NCI-H187 treated with DMSO at 0.1 percent for 48 hours (cell line): Measurements from ENCODE around the gene GPR33.
"Not testable (repeated sequence)": the region's sequence is repeated elsewhere in the genome, so short reads cannot be mapped to it uniquely, and the experiment has no call there.

Experiments
- DNase-seq: peaks from one replicate; lab custom pipeline; 2025; lab: John Stamatoyannopoulos, UW

GPR33 gene, protein sequence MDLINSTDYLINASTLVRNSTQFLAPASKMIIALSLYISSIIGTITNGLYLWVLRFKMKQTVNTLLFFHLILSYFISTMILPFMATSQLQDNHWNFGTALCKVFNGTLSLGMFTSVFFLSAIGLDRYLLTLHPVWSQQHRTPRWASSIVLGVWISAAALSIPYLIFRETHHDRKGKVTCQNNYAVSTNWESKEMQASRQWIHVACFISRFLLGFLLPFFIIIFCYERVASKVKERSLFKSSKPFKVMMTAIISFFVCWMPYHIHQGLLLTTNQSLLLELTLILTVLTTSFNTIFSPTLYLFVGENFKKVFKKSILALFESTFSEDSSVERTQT

DNA sequence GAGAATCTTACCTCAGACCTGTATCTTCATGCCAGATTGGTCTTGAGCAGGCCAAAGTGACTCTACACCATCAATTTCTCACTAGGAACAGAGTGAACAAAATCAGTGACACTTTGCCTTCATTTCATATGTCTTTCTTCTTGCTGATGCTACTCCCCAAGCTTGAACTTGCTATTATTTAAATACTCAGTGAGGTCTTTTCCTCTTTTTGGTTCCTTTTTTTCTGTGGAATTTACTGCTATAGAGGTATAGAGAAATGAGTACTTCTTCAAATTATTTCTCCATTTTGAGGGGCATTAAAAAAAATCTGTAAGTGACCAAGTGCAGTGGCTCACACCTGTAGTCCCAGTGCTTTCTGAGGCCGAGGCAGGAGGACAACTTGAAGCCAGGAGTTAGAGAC is at the start of gene GPR33:
TSS of gene GPR33 (minus strand) at position 154 of the 400 bp plus-strand sequence. CDS start 4,074 bp downstream, outside the sequence.
- no peak for DNase-seq

- DNase-seq, result no peak
Observed at GRCh38 chr14:31536201-31536960, 48.5 kb upstream of the GPR33 start.

- DNase-seq, result no peak
Observed at GRCh38 chr14:31530136-31530535, 42.3 kb upstream of the GPR33 start.

DNA sequence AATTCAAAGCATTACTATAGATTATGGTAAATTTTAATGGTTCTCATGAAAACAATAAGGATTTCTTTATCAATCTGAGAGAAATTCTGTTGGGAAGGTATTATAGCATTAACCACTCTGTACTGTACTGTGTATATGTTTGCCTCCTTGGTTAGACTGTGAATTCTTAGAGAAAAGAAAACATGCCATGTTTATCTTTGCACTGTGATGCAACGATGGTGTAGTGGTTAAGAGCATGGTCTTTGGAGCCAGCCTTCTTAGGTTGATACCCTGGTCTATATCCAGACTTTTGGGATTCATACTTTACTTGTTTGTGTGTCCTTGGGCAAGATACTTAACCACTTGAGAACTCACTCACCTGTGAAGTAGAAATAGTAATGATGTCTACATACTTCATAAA is 41.2 kb upstream of the GPR33 start:
- no peak for DNase-seq

- DNase-seq, result no peak
Observed at GRCh38 chr14:31527546-31527945, 39.7 kb upstream of the GPR33 start.

DNA sequence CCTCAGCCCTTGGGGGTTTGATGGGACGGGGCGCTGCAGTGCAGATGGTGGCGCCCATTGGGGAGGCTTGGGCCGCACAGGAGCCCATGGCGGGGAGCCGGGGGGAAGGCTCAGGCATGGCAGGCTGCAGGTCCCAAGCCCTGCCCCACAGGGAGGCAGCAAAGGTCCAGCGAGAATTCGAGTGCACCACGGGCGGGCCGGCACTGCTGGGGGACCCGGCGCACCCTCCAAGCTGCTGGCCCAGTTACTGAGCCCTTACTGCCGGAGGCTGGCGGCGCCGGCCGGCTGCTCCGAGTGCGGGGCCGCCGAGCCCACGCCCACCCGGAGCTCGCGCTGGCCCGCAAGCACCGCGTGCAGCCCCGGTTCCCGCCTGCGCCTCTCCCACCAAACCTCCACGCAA is 39.2 kb upstream of the GPR33 start:
- no peak for DNase-seq

DNA sequence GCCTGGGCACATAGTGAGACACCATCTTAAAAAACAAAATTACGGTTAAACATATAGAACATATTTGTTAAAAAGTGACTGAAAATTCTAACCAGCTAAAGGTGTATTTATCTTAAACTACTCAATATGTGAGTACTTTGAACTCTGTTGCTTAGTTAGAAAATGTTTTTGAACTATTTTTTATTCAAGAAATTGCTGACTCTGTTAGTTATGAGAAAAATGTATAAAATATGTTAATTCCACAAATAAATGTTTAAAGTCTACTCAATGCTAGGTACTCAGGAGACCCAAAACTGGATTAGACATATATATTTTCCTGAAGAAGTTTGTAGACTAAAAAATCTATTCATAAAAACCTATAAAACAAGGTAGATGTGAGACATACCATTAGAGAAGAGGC is 23.0 kb upstream of the GPR33 start:
- no peak for DNase-seq

- DNase-seq, result no peak
Observed at GRCh38 chr14:31510222-31510621, 22.4 kb upstream of the GPR33 start.

- DNase-seq, result no peak
Observed at GRCh38 chr14:31508135-31508534, 20.3 kb upstream of the GPR33 start.

- DNase-seq, result no peak
Observed at GRCh38 chr14:31505411-31505810, 17.6 kb upstream of the GPR33 start.

GRCh38 chr14:31501870-31502269 is 14.0 kb upstream of the GPR33 start:
- no peak for DNase-seq

DNA sequence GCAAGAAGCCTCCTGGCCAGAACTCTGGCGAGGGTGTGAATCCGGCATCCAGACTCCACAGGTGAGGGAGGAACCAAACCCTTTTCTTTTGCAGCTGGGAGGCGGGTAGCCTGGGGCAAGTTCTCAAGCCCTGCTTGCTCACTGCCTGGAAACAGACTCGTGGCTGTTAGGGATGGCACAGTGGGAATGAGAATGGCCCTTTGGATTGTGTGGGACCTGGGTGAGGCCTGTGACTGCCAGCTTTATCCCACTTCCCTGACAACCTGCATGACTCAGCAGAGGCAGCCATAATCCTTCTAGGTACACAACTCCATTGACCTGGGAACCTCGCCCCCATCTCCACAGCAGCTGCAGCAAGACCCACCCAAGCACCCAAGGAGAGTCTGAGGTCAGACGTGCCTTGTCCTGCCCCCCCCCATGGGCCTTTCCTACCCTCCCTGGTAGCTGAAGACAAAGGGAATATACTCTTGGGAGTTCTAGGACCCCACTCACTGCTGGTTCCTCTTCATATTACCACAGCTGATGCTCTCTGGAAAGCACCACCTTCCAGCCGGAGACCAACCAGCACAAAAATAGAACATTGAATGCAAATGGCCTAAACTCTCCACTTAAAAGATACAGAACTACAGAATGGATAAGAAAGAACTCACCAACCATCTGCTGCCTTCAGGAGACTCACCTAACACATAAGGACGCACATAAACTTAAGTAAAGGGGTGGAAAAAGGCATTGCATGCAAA is 5.1 kb upstream of the GPR33 start:
- DNase-seq, result no peak

DNA sequence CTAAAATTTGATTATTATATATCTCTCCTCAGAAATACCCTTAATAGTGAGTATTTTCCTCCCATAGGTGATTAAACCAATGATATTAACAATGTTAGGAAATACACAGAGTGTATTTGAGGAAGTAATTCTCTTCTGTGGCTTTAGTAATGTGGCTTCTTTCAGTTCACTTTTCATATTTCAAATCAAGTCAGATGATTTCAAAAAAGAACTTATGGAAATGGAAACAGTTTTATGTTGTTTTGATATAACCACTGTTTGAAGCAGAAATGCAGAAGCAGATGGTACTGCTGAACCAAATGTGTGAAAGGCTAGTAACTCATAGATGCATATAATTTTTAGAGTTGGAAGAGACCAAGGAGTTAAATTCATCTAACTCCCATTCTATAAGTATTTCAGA is 1.9 kb upstream of the GPR33 start:
- DNase-seq, result no peak

- DNase-seq, result no peak
Observed at GRCh38 chr14:31486764-31487163, 1.1 kb downstream of the GPR33 start.

DNA sequence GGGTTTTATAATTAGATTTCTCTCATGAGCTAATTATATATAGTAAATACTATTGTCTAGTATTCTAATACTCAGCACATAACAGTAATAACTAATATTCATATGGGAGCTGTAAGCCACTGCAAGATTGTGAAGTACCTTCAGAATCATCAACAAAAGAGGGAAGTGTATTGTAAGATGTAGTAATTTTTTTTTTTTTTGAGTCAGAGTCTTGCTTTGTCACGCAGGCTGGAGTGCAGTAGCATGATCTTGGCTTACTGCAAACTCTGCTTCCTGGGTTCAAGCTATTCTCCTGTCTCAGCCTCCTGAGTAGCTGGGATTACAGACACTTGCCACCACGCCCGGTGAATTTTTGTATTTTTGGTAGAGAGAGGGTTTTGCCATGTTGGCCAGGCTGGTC is 3.1 kb downstream of the GPR33 start:
- DNase-seq, result no peak

GRCh38 chr14:31480156-31480555 is 7.7 kb downstream of the GPR33 start:
- no peak for DNase-seq

GRCh38 chr14:31479027-31479426 is 8.8 kb downstream of the GPR33 start:
- DNase-seq, result no peak

- no peak for DNase-seq
Observed at GRCh38 chr14:31477248-31477647, 10.6 kb downstream of the GPR33 start.

DNA sequence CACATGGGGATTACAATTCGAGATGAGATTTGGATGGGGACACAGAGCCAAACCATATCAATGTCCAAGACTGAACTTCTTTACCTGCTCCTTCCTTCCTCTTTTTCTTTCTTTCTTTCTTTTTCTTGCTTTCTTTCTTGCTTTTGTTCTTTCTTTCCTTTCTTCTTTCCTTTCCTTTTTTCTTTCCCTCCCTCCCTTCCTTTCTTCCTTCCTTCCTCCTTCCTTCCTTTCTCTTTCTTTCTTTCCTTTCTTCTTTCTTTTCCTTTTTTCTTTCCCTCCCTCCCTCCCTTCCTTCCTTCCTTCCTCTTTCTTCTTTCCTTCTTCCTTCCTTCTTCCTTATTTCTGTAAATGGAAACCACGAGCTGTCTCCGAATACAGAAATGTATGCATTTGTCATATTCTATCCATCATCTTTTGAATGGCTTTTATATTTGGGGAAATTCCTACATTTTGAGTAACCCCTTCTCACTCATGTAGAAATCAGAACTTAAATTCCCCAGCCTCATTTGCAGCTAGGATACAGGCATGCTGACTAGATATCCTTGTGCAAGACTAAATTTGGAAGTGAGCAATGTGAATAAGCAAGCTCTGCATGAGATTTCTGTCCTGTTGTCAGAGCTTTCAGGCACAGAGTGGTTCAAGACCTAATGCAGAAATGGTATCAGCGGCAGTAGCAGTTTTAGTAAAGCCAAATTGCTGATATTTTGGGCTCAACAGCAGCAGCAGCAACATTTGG is 11.5 kb downstream of the GPR33 start:
- no peak for DNase-seq

- no peak for DNase-seq
Observed at GRCh38 chr14:31466554-31466953, 21.3 kb downstream of the GPR33 start.

DNA sequence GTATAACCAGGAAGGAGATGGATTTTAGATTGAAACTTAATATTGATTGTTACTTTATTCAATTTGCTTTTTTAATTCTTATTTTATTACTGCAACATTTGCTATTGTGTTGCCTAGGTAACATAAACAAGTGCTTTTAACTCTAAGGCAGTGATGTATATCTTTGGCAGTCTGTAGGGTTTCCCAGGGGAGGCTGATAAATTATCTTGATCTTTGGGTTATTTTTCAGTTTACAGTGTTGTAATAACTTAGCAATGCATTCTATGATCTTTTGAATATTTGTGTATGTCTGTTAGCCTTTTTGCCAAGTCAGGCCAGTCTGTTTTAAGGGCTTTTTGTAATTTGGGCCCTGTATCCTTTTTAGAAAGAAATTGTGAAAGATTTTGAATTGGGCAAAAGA is 22.7 kb downstream of the GPR33 start:
- DNase-seq, result no peak

- not testable (repeated sequence) for DNase-seq
Observed at GRCh38 chr14:31462450-31462849, 25.4 kb downstream of the GPR33 start.
